Measurements from ENCODE around the gene CDIP1. TPM values are rescaled to one million over a fixed set of nuclear protein-coding genes. Genes with fewer than 3 reads are reported as not detected.

CDIP1 gene
- polyA plus RNA-seq (2013), result 11.1 and 11.9 TPM in 2 replicates

DNA sequence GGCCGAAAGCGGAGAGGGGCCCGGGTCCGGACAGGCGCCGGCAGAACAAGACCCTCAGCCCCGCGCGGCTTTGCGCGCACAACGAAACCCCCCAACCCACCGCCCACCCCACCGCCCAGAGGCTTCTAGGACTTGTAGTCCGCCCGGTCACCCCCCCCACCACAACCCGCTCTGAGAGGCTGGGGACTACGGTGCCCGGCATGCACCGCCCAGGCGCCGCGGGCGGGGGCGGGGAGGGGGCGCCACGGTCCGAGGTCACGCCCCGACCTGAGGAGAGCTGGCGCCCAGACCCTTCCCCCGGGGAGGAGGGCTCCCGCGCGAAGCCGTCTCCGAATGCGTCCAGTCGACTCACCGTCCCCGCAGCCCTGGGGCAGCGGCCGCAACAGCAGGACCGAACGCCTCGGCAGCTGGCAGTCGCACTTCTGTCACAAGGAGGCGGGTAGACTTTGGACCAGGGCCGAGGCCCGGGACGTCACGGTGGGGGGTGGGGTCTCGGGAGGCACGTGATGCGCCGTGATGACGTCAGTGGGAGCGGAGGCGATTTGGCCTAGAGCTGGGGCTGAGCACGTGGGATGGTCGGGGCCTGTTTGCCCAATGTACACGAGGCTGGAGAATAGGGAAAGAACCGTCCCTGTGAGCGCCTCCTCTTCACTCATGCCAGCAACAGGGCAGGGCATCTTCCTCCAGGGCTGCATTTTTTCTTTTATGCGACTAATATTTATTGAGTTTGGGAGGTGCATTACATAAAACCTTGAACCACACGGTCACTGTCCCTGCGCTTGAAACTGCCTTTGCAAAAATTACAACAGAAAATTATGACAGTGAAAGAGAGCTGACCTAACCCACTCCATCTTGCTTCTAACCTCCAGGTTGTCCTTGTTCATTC, at the start of gene CDIP1:
CDIP1 (minus strand) TSS at position 424 of the 886 bp plus-strand sequence. CDS start 24,643 bp downstream, outside the sequence.
- H2BK120ac ChIP-seq (ENCODE audit: insufficient read depth, low read length, poor library complexity), result peak within 1 kb of the TSS; percentile 35
- no peak within 1 kb of the TSS for H2BK12ac ChIP-seq (ENCODE audit: low read length)
- no CpG with 5 or more reads among the region's 67 CpGs for WGBS (ENCODE audit: extremely low coverage, insufficient coverage, insufficient read length)
- H3K23ac ChIP-seq (ENCODE audit: low read length), result no peak within 1 kb of the TSS
- H3K9ac ChIP-seq (ENCODE audit: low read length), result peak within 1 kb of the TSS; percentile 70
- H3K4me1 ChIP-seq (ENCODE audit: control insufficient read depth in 1 of 2, insufficient read depth in 2 of 2, low read length in 2 of 2), result peaks cover 5 to 6% of the 10 kb centered on the region in 2 experiments
- peak; percentile 89 to 96 for DNase-seq
- H3K4ac ChIP-seq (ENCODE audit: low read depth, low read length), result peak within 1 kb of the TSS; percentile 4
- H2AK5ac ChIP-seq (ENCODE audit: low read length), result peak within 1 kb of the TSS; percentile 52
- peak within 1 kb of the TSS; percentile 82 for H4K8ac ChIP-seq (ENCODE audit: low read depth, low read length)
- peak within 1 kb of the TSS; percentile 1 for H2BK5ac ChIP-seq (ENCODE audit: low read depth, low read length, poor library complexity)
- peak within 1 kb of the TSS; percentile 77 for H4K12ac ChIP-seq (ENCODE audit: low read depth, low read length)
- H3K27ac ChIP-seq (ENCODE audit: low read depth, low read length), result no peak within 1 kb of the TSS
- H3K36me3 ChIP-seq (ENCODE audit: control insufficient read depth in 1 of 2, insufficient read depth in 2 of 2, low read length in 2 of 2), result no peaks in the 10 kb centered on the region
- peak within 1 kb of the TSS; percentile 98 for H3K4me2 ChIP-seq (ENCODE audit: low read length)
- H2AFZ ChIP-seq (ENCODE audit: insufficient read depth, low read length, poor library complexity), result peak within 1 kb of the TSS; percentile 79
- peak within 1 kb of the TSS; percentile 74 for H3K14ac ChIP-seq (ENCODE audit: low read length)
- peaks cover 7% of the 10 kb centered on the region for H3K9me3 ChIP-seq (ENCODE audit: insufficient read depth, low read depth, low read length)
- peak within 1 kb of the TSS; percentile 39 for H3K18ac ChIP-seq (ENCODE audit: low read length)
- H3K4me3 ChIP-seq (ENCODE audit: low read depth, low read length), result peak within 1 kb of the TSS; percentile 84
- peaks cover 7% of the 10 kb centered on the region for H3K27me3 ChIP-seq (ENCODE audit: insufficient read depth, low read length)
- peaks cover 10% of the 10 kb centered on the region for H3K79me1 ChIP-seq (ENCODE audit: low read length)
- H4K91ac ChIP-seq (ENCODE audit: low read depth, low read length), result peak within 1 kb of the TSS; percentile 64
- H3K79me2 ChIP-seq (ENCODE audit: control insufficient read depth, insufficient read depth, low read length, poor library complexity), result peaks cover 6% of the 10 kb centered on the region

DNA sequence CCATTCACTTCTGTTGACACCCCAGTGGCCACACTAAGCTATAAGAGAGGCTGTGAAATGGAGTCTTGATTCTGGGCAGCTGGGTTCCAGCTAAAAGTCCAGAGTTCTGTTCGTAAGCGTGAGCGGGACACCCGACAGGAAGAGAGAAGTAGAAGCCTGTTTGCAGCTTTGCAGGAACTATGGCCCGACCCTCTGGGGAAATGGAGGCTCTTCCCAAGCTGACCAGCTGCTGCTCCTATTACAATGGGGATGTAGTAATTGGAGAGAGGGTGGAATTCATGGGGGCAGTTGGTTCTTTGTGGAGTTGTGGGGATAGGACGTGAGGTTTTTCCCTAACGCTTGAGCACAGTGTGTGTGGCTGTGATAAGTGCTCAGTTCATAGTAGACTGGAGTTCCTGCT, 47.7 kb upstream of the CDIP1 start:
- Histone ChIP-seq H3K4ac (ENCODE audit: low read depth, low read length) (no peak overlapping the region), H2BK12ac (ENCODE audit: low read length) (no peak overlapping the region)

DNA sequence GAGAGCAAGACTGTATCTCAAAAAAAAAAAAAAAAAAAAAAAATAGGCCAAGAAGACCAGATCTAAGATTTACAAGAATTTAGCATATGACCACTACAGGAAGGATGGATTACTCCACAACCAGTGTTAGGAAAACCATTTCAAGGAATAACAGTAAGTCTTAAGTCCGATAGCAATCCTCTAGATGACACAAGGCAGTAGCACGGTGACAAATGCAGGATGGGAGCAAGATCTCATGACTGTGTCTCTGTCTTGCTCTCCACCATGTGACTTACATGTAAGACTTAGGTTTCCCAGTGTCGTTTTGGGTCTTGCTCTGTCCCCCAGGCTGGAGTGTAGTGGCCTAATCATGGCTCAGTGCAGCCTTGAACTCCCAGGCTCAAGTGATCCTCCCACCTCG, 45.3 kb upstream of the CDIP1 start:
- Histone ChIP-seq H2AK5ac (ENCODE audit: low read length) (no peak overlapping the region), H2BK120ac (ENCODE audit: insufficient read depth, low read length, poor library complexity) (no peak overlapping the region), H3K4me2 (ENCODE audit: low read length) (no peak overlapping the region), H3K27ac (ENCODE audit: low read depth, low read length) (no peak overlapping the region), H3K79me2 (ENCODE audit: control insufficient read depth, insufficient read depth, low read length, poor library complexity) (no peaks in the 10 kb centered on the region), H3K36me3 (ENCODE audit: control insufficient read depth in 1 of 2, insufficient read depth in 2 of 2, low read length in 2 of 2) (no peaks in the 10 kb centered on the region), H3K79me1 (ENCODE audit: low read length) (no peaks in the 10 kb centered on the region), H4K12ac (ENCODE audit: low read depth, low read length) (no peak overlapping the region), H3K27me3 (ENCODE audit: insufficient read depth, low read length) (peaks cover 2% of the 10 kb centered on the region), H2BK12ac (ENCODE audit: low read length) (no peak overlapping the region), H3K4me1 (ENCODE audit: control insufficient read depth in 1 of 2, insufficient read depth in 2 of 2, low read length in 2 of 2) (no peaks in the 10 kb centered on the region), H3K18ac (ENCODE audit: low read length) (no peak overlapping the region), H4K8ac (ENCODE audit: low read depth, low read length) (no peak overlapping the region), H4K91ac (ENCODE audit: low read depth, low read length) (no peak overlapping the region), H3K4me3 (ENCODE audit: low read depth, low read length) (no peak overlapping the region), H3K4ac (ENCODE audit: low read depth, low read length) (no peak overlapping the region), H3K23ac (ENCODE audit: low read length) (no peak overlapping the region), H3K9me3 (ENCODE audit: insufficient read depth, low read depth, low read length) (peaks cover 3% of the 10 kb centered on the region), H2BK5ac (ENCODE audit: low read depth, low read length, poor library complexity) (no peak overlapping the region), H3K14ac (ENCODE audit: low read length) (no peak overlapping the region), H3K9ac (ENCODE audit: low read length) (no peak overlapping the region), H2AFZ (ENCODE audit: insufficient read depth, low read length, poor library complexity) (no peak overlapping the region)
- DNase-seq, result no peak
- no CpG with 5 or more reads among the region's 4 CpGs for WGBS (ENCODE audit: extremely low coverage, insufficient coverage, insufficient read length)

More for the DNA sequence above, 47.7 kb upstream of the CDIP1 start:
- DNase-seq, result no peak
- Histone ChIP-seq H3K79me2 (ENCODE audit: control insufficient read depth, insufficient read depth, low read length, poor library complexity) (no peaks in the 10 kb centered on the region), H3K4me3 (ENCODE audit: low read depth, low read length) (no peak overlapping the region), H3K9me3 (ENCODE audit: insufficient read depth, low read depth, low read length) (peaks cover 3% of the 10 kb centered on the region), H3K79me1 (ENCODE audit: low read length) (no peaks in the 10 kb centered on the region), H3K4me1 (ENCODE audit: control insufficient read depth in 1 of 2, insufficient read depth in 2 of 2, low read length in 2 of 2) (no peaks in the 10 kb centered on the region), H3K14ac (ENCODE audit: low read length) (no peak overlapping the region), H2AK5ac (ENCODE audit: low read length) (no peak overlapping the region), H3K9ac (ENCODE audit: low read length) (no peak overlapping the region), H4K91ac (ENCODE audit: low read depth, low read length) (no peak overlapping the region), H4K8ac (ENCODE audit: low read depth, low read length) (no peak overlapping the region), H3K36me3 (ENCODE audit: control insufficient read depth in 1 of 2, insufficient read depth in 2 of 2, low read length in 2 of 2) (no peaks in the 10 kb centered on the region), H3K27me3 (ENCODE audit: insufficient read depth, low read length) (peaks cover 2% of the 10 kb centered on the region), H2BK5ac (ENCODE audit: low read depth, low read length, poor library complexity) (no peak overlapping the region), H2BK120ac (ENCODE audit: insufficient read depth, low read length, poor library complexity) (no peak overlapping the region), H3K4me2 (ENCODE audit: low read length) (no peak overlapping the region), H3K23ac (ENCODE audit: low read length) (no peak overlapping the region), H4K12ac (ENCODE audit: low read depth, low read length) (no peak overlapping the region), H3K18ac (ENCODE audit: low read length) (no peak overlapping the region), H2AFZ (ENCODE audit: insufficient read depth, low read length, poor library complexity) (no peak overlapping the region), H3K27ac (ENCODE audit: low read depth, low read length) (no peak overlapping the region)
- WGBS (ENCODE audit: extremely low coverage, insufficient coverage, insufficient read length), result no CpG with 5 or more reads among the region's 7 CpGs

DNA sequence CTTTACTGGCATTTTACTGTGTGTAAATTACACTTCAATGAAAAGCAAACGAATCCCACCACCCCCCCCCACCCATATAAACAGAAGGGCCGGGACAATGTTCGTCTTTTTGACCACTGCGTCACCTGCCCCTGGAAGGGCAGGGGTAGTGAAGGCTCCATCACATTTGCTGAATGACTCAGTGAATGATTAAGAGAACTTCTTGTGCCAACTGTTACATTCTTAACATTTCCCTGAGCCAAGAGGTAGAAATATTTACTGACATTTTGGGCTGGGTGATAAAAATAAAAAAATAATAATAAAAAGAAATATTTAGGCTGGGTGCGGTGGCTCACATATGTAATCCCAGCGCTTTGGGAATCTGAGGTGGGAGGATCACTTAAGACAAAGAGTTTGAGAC, 41.7 kb upstream of the CDIP1 start:
- H3K4me2 ChIP-seq (ENCODE audit: low read length), result no peak overlapping the region
- H4K91ac ChIP-seq (ENCODE audit: low read depth, low read length), result no peak overlapping the region
- H3K27me3 ChIP-seq (ENCODE audit: insufficient read depth, low read length), result no peaks in the 10 kb centered on the region
- no peak overlapping the region for H2BK120ac ChIP-seq (ENCODE audit: insufficient read depth, low read length, poor library complexity)
- no peak overlapping the region for H3K4me3 ChIP-seq (ENCODE audit: low read depth, low read length)
- H2AFZ ChIP-seq (ENCODE audit: insufficient read depth, low read length, poor library complexity), result no peak overlapping the region
- H4K8ac ChIP-seq (ENCODE audit: low read depth, low read length), result no peak overlapping the region
- no peaks in the 10 kb centered on the region for H3K36me3 ChIP-seq (ENCODE audit: control insufficient read depth in 1 of 2, insufficient read depth in 2 of 2, low read length in 2 of 2)
- H2AK5ac ChIP-seq (ENCODE audit: low read length), result no peak overlapping the region
- no peak overlapping the region for H3K23ac ChIP-seq (ENCODE audit: low read length)
- no CpG with 5 or more reads among the region's 6 CpGs for WGBS (ENCODE audit: extremely low coverage, insufficient coverage, insufficient read length)
- H3K4ac ChIP-seq (ENCODE audit: low read depth, low read length), result no peak overlapping the region
- H3K79me2 ChIP-seq (ENCODE audit: control insufficient read depth, insufficient read depth, low read length, poor library complexity), result no peaks in the 10 kb centered on the region
- DNase-seq, result no peak
- H4K12ac ChIP-seq (ENCODE audit: low read depth, low read length), result no peak overlapping the region
- H3K18ac ChIP-seq (ENCODE audit: low read length), result no peak overlapping the region
- H3K79me1 ChIP-seq (ENCODE audit: low read length), result no peaks in the 10 kb centered on the region
- H3K14ac ChIP-seq (ENCODE audit: low read length), result no peak overlapping the region
- no peaks in the 10 kb centered on the region for H3K9me3 ChIP-seq (ENCODE audit: insufficient read depth, low read depth, low read length)
- H3K4me1 ChIP-seq (ENCODE audit: control insufficient read depth in 1 of 2, insufficient read depth in 2 of 2, low read length in 2 of 2), result no peaks in the 10 kb centered on the region
- no peak overlapping the region for H3K27ac ChIP-seq (ENCODE audit: low read depth, low read length)
- H3K9ac ChIP-seq (ENCODE audit: low read length), result no peak overlapping the region
- H2BK5ac ChIP-seq (ENCODE audit: low read depth, low read length, poor library complexity), result no peak overlapping the region
- no peak overlapping the region for H2BK12ac ChIP-seq (ENCODE audit: low read length)
